Duodenal mucosa (tissue), 2 donors: Measurements from ENCODE around the gene CEMP1.

Experiments used
- H3K27ac ChIP-seq: one replicate; pipeline ENCODE4 v1.7.0; 2013; ENCODE audit warnings: low read depth, low read length
- H3K27me3 ChIP-seq, 2 donors: one replicate each; pipeline ENCODE4 v1.7.0; 2013; ENCODE audit warnings: low read length in 2 of 2, control low read depth in 1 of 2; ENCODE audit not compliant: insufficient read depth in 2 of 2, control insufficient read depth in 1 of 2
- H3K36me3 ChIP-seq, 2 donors: one replicate each; pipeline ENCODE4 v1.7.0; 2013; ENCODE audit warnings: low read length in 2 of 2, control low read depth in 1 of 2; ENCODE audit not compliant: insufficient read depth in 2 of 2, control insufficient read depth in 1 of 2
- H3K4me1 ChIP-seq, 2 donors: one replicate each; pipeline ENCODE4 v1.7.0; 2013; ENCODE audit warnings: low read length in 2 of 2, control low read depth in 1 of 2; ENCODE audit not compliant: insufficient read depth in 2 of 2, control insufficient read depth in 1 of 2
- H3K4me3 ChIP-seq, 2 donors: one replicate each; pipeline ENCODE4 v1.7.0; 2013; ENCODE audit warnings: low read length in 2 of 2, low read depth in 1 of 2
- H3K9ac ChIP-seq, 2 donors: one replicate each; pipeline ENCODE4 v1.7.0; 2013; ENCODE audit warnings: low read length in 2 of 2, low read depth in 1 of 2
- H3K9me3 ChIP-seq, 2 donors: one replicate each; pipeline ENCODE4 v1.7.0; 2013; ENCODE audit warnings: low read length in 2 of 2, control low read depth in 1 of 2; ENCODE audit not compliant: control insufficient read depth in 1 of 2

The CEMP1 gene

GRCh38 chr16:2520097-2520783 is 11.0 kb downstream of the CEMP1 start, which contains the start of gene AMDHD2:
AMDHD2 (plus strand) TSS chr16:2520371; CDS start chr16:2520459, 88 bp downstream.
- Histone ChIP-seq H3K36me3 (peaks cover 0 to 18% of the 10 kb centered on the region in 2 donors), H3K4me1 (peaks cover 69 to 75% of the 10 kb centered on the region in 2 donors), H3K27ac (peak within 1 kb of the TSS; percentile 63), H3K27me3 (no peaks in the 10 kb centered on the region), H3K4me3 (peak within 1 kb of the TSS; percentile 73 to 74), H3K9me3 (no peaks in the 10 kb centered on the region), H3K9ac (peak within 1 kb of the TSS; percentile 43 to 57)

DNA sequence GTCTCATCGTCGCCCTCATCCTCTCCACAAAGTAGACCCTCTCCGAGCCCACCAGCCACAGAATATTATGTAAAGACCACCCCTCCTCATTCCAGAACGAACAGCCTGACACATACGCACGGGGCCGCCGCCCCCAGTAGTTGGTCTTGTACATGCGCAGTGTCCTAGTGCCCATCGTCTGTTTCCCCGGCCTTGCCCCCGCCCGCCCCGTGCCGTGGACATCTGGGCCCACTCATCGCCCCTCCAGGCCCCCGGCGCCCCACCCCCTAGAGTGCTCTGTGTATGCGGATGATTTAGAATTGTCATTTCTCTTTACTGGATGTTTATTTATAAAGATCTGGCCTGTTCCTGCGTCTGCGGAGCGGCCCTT is 11.5 kb downstream of the CEMP1 start:
- H3K4me1 ChIP-seq = peaks cover 70 to 76% of the 10 kb centered on the region in 2 donors
- peaks cover 0 to 18% of the 10 kb centered on the region in 2 donors for H3K36me3 ChIP-seq
- peak overlapping the region; percentile 63 for H3K27ac ChIP-seq
- H3K9me3 ChIP-seq = no peaks in the 10 kb centered on the region
- no peaks in the 10 kb centered on the region for H3K27me3 ChIP-seq
- peak overlapping the region in 1 of 2 donors; percentile 10 for H3K9ac ChIP-seq
- H3K4me3 ChIP-seq = peak overlapping the region in 1 of 2 donors; percentile 28

- Histone ChIP-seq H3K4me1 (peaks cover 66 to 70% of the 10 kb centered on the region in 2 donors), H3K36me3 (peaks cover 0 to 18% of the 10 kb centered on the region in 2 donors), H3K27me3 (no peaks in the 10 kb centered on the region), H3K4me3 (peak overlapping the region in 1 of 2 donors; percentile 28), H3K27ac (peak overlapping the region; percentile 23), H3K9me3 (no peaks in the 10 kb centered on the region), H3K9ac (peak overlapping the region; percentile 10 to 29)
Measured at GRCh38 chr16:2518823-2519710, 12.1 kb downstream of the CEMP1 start.

DNA sequence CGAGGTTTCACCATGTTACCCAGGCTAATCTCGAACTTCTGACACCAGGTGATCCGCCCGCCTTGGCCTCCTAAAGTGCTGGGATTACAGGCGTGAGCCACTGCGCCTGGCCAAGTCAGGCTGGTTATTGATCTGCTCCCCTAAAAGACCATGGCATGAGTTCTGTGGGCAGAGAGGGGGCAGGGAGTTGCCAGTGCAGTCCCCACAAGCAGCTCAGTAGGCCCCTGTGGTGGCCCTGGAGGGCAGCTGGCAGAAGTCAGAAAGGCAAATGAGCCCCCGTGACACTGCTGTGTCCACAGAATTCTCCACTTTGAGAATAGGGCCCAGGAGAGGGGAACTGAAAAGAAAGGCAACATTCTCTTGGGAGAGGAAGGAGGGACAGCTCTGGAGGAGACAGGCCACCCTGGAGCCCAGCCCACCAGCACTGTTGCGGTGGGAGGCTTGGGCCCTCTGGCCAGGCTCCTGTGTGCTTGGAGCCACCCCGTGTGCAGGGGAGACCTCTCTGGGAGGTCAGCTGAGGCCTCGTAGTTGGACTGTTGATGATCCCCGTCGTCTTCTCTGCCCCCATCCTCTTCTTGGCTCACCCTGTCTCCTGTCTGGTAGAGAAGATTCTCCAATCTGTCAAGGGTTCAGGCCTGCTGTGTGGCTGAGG is 13.1 kb downstream of the CEMP1 start:
- peak overlapping the region in 1 of 2 donors; percentile 5 for H3K9ac ChIP-seq

GRCh38 chr16:2516391-2517240 is 14.6 kb downstream of the CEMP1 start:
- peak overlapping the region; percentile 35 to 98 for H3K9ac ChIP-seq
- H3K27me3 ChIP-seq = no peaks in the 10 kb centered on the region
- H3K4me3 ChIP-seq = peak overlapping the region; percentile 4 to 86
- H3K4me1 ChIP-seq = peaks cover 63 to 69% of the 10 kb centered on the region in 2 donors
- H3K27ac ChIP-seq = no peak overlapping the region
- no peaks in the 10 kb centered on the region for H3K9me3 ChIP-seq
- H3K36me3 ChIP-seq = peaks cover 0 to 11% of the 10 kb centered on the region in 2 donors

More for the DNA sequence above, 13.1 kb downstream of the CEMP1 start:
- Histone ChIP-seq H3K4me1 (peaks cover 60 to 62% of the 10 kb centered on the region in 2 donors), H3K27me3 (no peaks in the 10 kb centered on the region), H3K9me3 (no peaks in the 10 kb centered on the region), H3K27ac (no peak overlapping the region), H3K4me3 (no peak overlapping the region), H3K36me3 (peaks cover 0 to 13% of the 10 kb centered on the region in 2 donors)

DNA sequence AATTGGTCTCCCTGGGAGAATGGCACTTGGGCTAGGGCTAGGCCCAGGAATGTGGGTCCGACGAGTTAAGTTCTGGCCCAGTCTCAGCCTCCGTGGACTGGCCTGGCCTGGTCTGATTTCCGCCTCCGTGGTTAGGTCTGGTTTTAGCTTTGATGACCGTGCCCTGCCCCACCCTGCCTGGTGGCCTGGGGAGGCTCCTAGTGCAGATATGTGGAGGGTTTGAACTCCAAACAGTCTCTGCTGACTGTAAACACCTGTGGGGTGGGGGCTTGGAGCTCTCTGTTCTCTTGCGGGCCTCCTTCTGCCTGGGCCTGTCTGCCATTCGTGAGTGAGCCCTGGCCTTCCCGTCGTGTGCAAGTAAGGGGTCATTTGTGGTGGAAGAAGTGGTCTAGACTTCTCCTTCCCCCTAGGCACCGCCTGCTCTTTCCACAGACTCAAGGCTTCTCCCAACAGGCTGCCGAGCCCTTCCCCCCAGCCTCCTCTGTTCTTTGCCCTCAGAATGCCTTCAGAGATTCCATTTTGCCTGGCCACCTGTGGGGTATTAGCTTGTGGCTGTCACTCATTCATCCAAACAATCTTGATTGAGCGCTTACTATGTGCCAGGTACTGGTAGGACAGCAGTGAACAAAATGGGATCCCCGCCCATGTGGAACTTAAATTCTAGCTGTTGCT is 15.9 kb downstream of the CEMP1 start:
- H3K9ac ChIP-seq = peak overlapping the region; percentile 98
- no peaks in the 10 kb centered on the region for H3K9me3 ChIP-seq
- H3K36me3 ChIP-seq = peaks cover 0 to 11% of the 10 kb centered on the region in 2 donors
- peaks cover 55 to 62% of the 10 kb centered on the region in 2 donors for H3K4me1 ChIP-seq
- H3K4me3 ChIP-seq = peak overlapping the region; percentile 86 to 92
- no peaks in the 10 kb centered on the region for H3K27me3 ChIP-seq
- peak overlapping the region; percentile 98 for H3K27ac ChIP-seq

- H3K4me1 ChIP-seq = peaks cover 53 to 61% of the 10 kb centered on the region in 2 donors
- H3K9me3 ChIP-seq = no peaks in the 10 kb centered on the region
- H3K27ac ChIP-seq = peak overlapping the region; percentile 98
- peak overlapping the region; percentile 98 for H3K9ac ChIP-seq
- peaks cover 0 to 11% of the 10 kb centered on the region in 2 donors for H3K36me3 ChIP-seq
- H3K4me3 ChIP-seq = peak overlapping the region; percentile 86 to 92
- H3K27me3 ChIP-seq = no peaks in the 10 kb centered on the region
Measured at GRCh38 chr16:2514333-2515179, 16.7 kb downstream of the CEMP1 start.

GRCh38 chr16:2513405-2514332 is 17.5 kb downstream of the CEMP1 start, which contains the start of gene ATP6V0C:
ATP6V0C (plus strand) TSS chr16:2513952; CDS start chr16:2514104, 152 bp downstream.
- Histone ChIP-seq H3K9me3 (no peaks in the 10 kb centered on the region), H3K4me1 (peaks cover 45 to 52% of the 10 kb centered on the region in 2 donors), H3K9ac (peak within 1 kb of the TSS; percentile 98), H3K36me3 (peaks cover 0 to 3% of the 10 kb centered on the region in 2 donors), H3K4me3 (peak within 1 kb of the TSS; percentile 86 to 92), H3K27me3 (no peaks in the 10 kb centered on the region), H3K27ac (peak within 1 kb of the TSS; percentile 98)
